Trophoblast cell (in vitro differentiated cells and primary cell): Measurements from ENCODE around the gene SREBF1.
A peak's percentile ranks its signal among the peaks of the same experiment; 100 is the strongest.

Experiments
- DNase-seq, 2 donors: peaks; one replicate each; pipeline ENCODE4 v3.0.0-alpha.2; 2016
- H2AFZ ChIP-seq: 2 replicates; pipeline ENCODE4 v1.6.1; 2013; ENCODE audit warnings: low read length, moderate library complexity, mild to moderate bottlenecking; ENCODE audit not compliant: insufficient read depth, poor library complexity
- H2AK5ac ChIP-seq: 2 replicates; pipeline ENCODE4 v1.6.1; 2013; ENCODE audit warnings: mild to moderate bottlenecking, low read length
- H2BK120ac ChIP-seq: 2 replicates; pipeline ENCODE4 v1.6.1; 2013; ENCODE audit warnings: low read length, mild to moderate bottlenecking, moderate library complexity; ENCODE audit not compliant: insufficient read depth, poor library complexity
- H2BK12ac ChIP-seq: 2 replicates; pipeline ENCODE4 v1.6.1; 2013; ENCODE audit warnings: mild to moderate bottlenecking, low read length, moderate library complexity
- H2BK5ac ChIP-seq: 2 replicates; pipeline ENCODE4 v1.6.1; 2013; ENCODE audit warnings: low read length, low read depth, moderate library complexity, mild to moderate bottlenecking; ENCODE audit not compliant: poor library complexity
- H3K14ac ChIP-seq: 2 replicates; pipeline ENCODE4 v1.6.1; 2013; ENCODE audit warnings: mild to moderate bottlenecking, low read length
- H3K18ac ChIP-seq: 2 replicates; pipeline ENCODE4 v1.6.1; 2013; ENCODE audit warnings: mild to moderate bottlenecking, low read length
- H3K23ac ChIP-seq: 2 replicates; pipeline ENCODE4 v1.6.1; 2013; ENCODE audit warnings: low read length
- H3K27ac ChIP-seq: 2 replicates; pipeline ENCODE4 v1.5.1; 2013; ENCODE audit warnings: low read depth, mild to moderate bottlenecking, inconsistent platforms, low read length, moderate library complexity
- H3K27me3 ChIP-seq: 2 replicates; pipeline ENCODE4 v1.6.1; 2013; ENCODE audit warnings: inconsistent platforms, mild to moderate bottlenecking, low read length, moderate library complexity; ENCODE audit not compliant: insufficient read depth
- H3K36me3 ChIP-seq, 2 experiments: 1 replicate in 1 of 2; 2 replicates in 1 of 2; pipeline ENCODE4 v1.6.1; 2013; ENCODE audit warnings: low read length in 2 of 2, mild to moderate bottlenecking in 2 of 2, moderate library complexity in 1 of 2; ENCODE audit not compliant: insufficient read depth in 2 of 2, control insufficient read depth in 1 of 2
- H3K4ac ChIP-seq: 2 replicates; pipeline ENCODE4 v1.6.1; 2013; ENCODE audit warnings: low read depth, mild to moderate bottlenecking, low read length, moderate library complexity
- H3K4me1 ChIP-seq, 2 experiments: 1 replicate in 1 of 2; 2 replicates in 1 of 2; pipeline ENCODE4 v1.6.1; 2013; ENCODE audit warnings: low read length in 2 of 2, mild to moderate bottlenecking in 2 of 2, moderate library complexity in 1 of 2; ENCODE audit not compliant: insufficient read depth in 2 of 2, control insufficient read depth in 1 of 2
- H3K4me2 ChIP-seq: 2 replicates; pipeline ENCODE4 v1.6.1; 2013; ENCODE audit warnings: inconsistent platforms, mild to moderate bottlenecking, low read length, moderate library complexity
- H3K4me3 ChIP-seq: 2 replicates; pipeline ENCODE4 v1.5.1; 2013; ENCODE audit warnings: mild to moderate bottlenecking, low read depth, low read length, inconsistent platforms
- H3K79me1 ChIP-seq: one replicate; pipeline ENCODE4 v1.6.1; 2013; ENCODE audit warnings: low read length
- H3K79me2 ChIP-seq: 2 replicates; pipeline ENCODE4 v1.6.1; 2013; ENCODE audit warnings: low read length, mild to moderate bottlenecking; ENCODE audit not compliant: control insufficient read depth, insufficient read depth, poor library complexity
- H3K9ac ChIP-seq: 2 replicates; pipeline ENCODE4 v1.6.1; 2013; ENCODE audit warnings: mild to moderate bottlenecking, low read length
- H3K9me3 ChIP-seq: 2 replicates; pipeline ENCODE4 v1.6.1; 2013; ENCODE audit warnings: low read depth, mild to moderate bottlenecking, control low read depth, inconsistent platforms, low read length; ENCODE audit not compliant: insufficient read depth
- H4K12ac ChIP-seq: 2 replicates; pipeline ENCODE4 v1.6.1; 2013; ENCODE audit warnings: low read depth, mild to moderate bottlenecking, low read length, moderate library complexity
- H4K8ac ChIP-seq: 2 replicates; pipeline ENCODE4 v1.6.1; 2013; ENCODE audit warnings: low read depth, mild to moderate bottlenecking, low read length, moderate library complexity
- H4K91ac ChIP-seq: one replicate; pipeline ENCODE4 v1.6.1; 2013; ENCODE audit warnings: low read depth, mild to moderate bottlenecking, low read length, moderate library complexity
- WGBS: extraction: QIAGEN DNeasy Blood & Tissue Kit; methylation state at CpG from one replicate; pipeline ENCODE4 v1.1.7; 2013; ENCODE audit warnings: missing lambda C conversion rate; ENCODE audit not compliant: insufficient read length, insufficient coverage; ENCODE audit errors: extremely low coverage; 5-methylcytosine and 5-hydroxymethylcytosine counted together

The SREBF1 gene

GRCh38 chr17:17845046-17845775, 8.4 kb upstream of the SREBF1 start:
- Histone ChIP-seq H3K4me3 (no peak overlapping the region), H2AK5ac (no peak overlapping the region), H3K14ac (no peak overlapping the region), H4K8ac (no peak overlapping the region), H3K79me1 (peaks cover 19% of the 10 kb centered on the region), H3K18ac (no peak overlapping the region), H4K91ac (no peak overlapping the region), H2AFZ (no peak overlapping the region), H3K79me2 (peaks cover 5% of the 10 kb centered on the region), H3K4me2 (no peak overlapping the region), H3K23ac (no peak overlapping the region), H2BK12ac (no peak overlapping the region), H2BK120ac (no peak overlapping the region), H3K9me3 (no peaks in the 10 kb centered on the region), H3K9ac (no peak overlapping the region), H2BK5ac (no peak overlapping the region), H3K27ac (no peak overlapping the region), H3K27me3 (no peaks in the 10 kb centered on the region), H4K12ac (no peak overlapping the region), H3K4me1 (peaks cover 17 to 23% of the 10 kb centered on the region in 2 experiments), H3K4ac (no peak overlapping the region), H3K36me3 (peaks cover 17 to 18% of the 10 kb centered on the region in 2 experiments)
- DNase-seq = no peak
- WGBS = no CpG with 5 or more reads among the region's 13 CpGs

- Histone ChIP-seq H3K4me2 (no peak overlapping the region), H3K18ac (no peak overlapping the region), H2BK5ac (no peak overlapping the region), H2BK120ac (no peak overlapping the region), H3K79me1 (peaks cover 25% of the 10 kb centered on the region), H2AFZ (no peak overlapping the region), H4K91ac (no peak overlapping the region), H3K36me3 (peaks cover 16 to 17% of the 10 kb centered on the region in 2 experiments), H3K4me1 (peaks cover 21 to 27% of the 10 kb centered on the region in 2 experiments), H3K9me3 (no peaks in the 10 kb centered on the region), H2BK12ac (no peak overlapping the region), H3K27ac (no peak overlapping the region), H3K23ac (no peak overlapping the region), H3K9ac (no peak overlapping the region), H4K12ac (no peak overlapping the region), H3K4ac (no peak overlapping the region), H3K27me3 (no peaks in the 10 kb centered on the region), H3K4me3 (no peak overlapping the region), H4K8ac (no peak overlapping the region), H3K14ac (no peak overlapping the region), H3K79me2 (peaks cover 6% of the 10 kb centered on the region), H2AK5ac (no peak overlapping the region)
- no peak for DNase-seq
- no CpG with 5 or more reads among the region's 6 CpGs for WGBS
Measured at GRCh38 chr17:17844500-17844899, 7.7 kb upstream of the SREBF1 start.

- WGBS = no CpG with 5 or more reads among the region's 7 CpGs
- no peaks in the 10 kb centered on the region for H3K9me3 ChIP-seq
- peak overlapping the region; percentile 42 for H3K4me3 ChIP-seq
- peaks cover 6% of the 10 kb centered on the region for H3K79me2 ChIP-seq
- H3K27ac ChIP-seq = no peak overlapping the region
- no peaks in the 10 kb centered on the region for H3K27me3 ChIP-seq
- no peak overlapping the region for H2BK12ac ChIP-seq
- no peak overlapping the region for H2AK5ac ChIP-seq
- H3K14ac ChIP-seq = no peak overlapping the region
- no peak overlapping the region for H2BK5ac ChIP-seq
- peaks cover 28% of the 10 kb centered on the region for H3K79me1 ChIP-seq
- no peak for DNase-seq
- H3K23ac ChIP-seq = no peak overlapping the region
- no peak overlapping the region for H3K4ac ChIP-seq
- no peak overlapping the region for H2BK120ac ChIP-seq
- no peak overlapping the region for H4K8ac ChIP-seq
- peaks cover 25 to 27% of the 10 kb centered on the region in 2 experiments for H3K4me1 ChIP-seq
- H4K12ac ChIP-seq = no peak overlapping the region
- no peak overlapping the region for H3K4me2 ChIP-seq
- no peak overlapping the region for H2AFZ ChIP-seq
- H4K91ac ChIP-seq = no peak overlapping the region
- no peak overlapping the region for H3K9ac ChIP-seq
- H3K18ac ChIP-seq = no peak overlapping the region
- H3K36me3 ChIP-seq = peaks cover 15 to 17% of the 10 kb centered on the region in 2 experiments
Measured at GRCh38 chr17:17844079-17844478, 7.3 kb upstream of the SREBF1 start.

GRCh38 chr17:17843096-17843495, 6.3 kb upstream of the SREBF1 start:
- H3K18ac ChIP-seq = no peak overlapping the region
- no peak overlapping the region for H2AFZ ChIP-seq
- peaks cover 32% of the 10 kb centered on the region for H3K79me1 ChIP-seq
- H3K36me3 ChIP-seq = peaks cover 13 to 15% of the 10 kb centered on the region in 2 experiments
- no peak overlapping the region for H2AK5ac ChIP-seq
- no peak overlapping the region for H3K4me2 ChIP-seq
- H3K4me3 ChIP-seq = no peak overlapping the region
- H3K27ac ChIP-seq = no peak overlapping the region
- H3K9ac ChIP-seq = no peak overlapping the region
- H2BK12ac ChIP-seq = no peak overlapping the region
- WGBS = no CpG with 5 or more reads among the region's 4 CpGs
- no peak overlapping the region for H2BK120ac ChIP-seq
- H3K4ac ChIP-seq = no peak overlapping the region
- DNase-seq = no peak
- no peaks in the 10 kb centered on the region for H3K27me3 ChIP-seq
- H3K79me2 ChIP-seq = peaks cover 6% of the 10 kb centered on the region
- H3K4me1 ChIP-seq = peaks cover 29 to 34% of the 10 kb centered on the region in 2 experiments
- no peaks in the 10 kb centered on the region for H3K9me3 ChIP-seq
- no peak overlapping the region for H2BK5ac ChIP-seq
- H4K8ac ChIP-seq = no peak overlapping the region
- no peak overlapping the region for H3K23ac ChIP-seq
- H3K14ac ChIP-seq = no peak overlapping the region
- no peak overlapping the region for H4K12ac ChIP-seq
- no peak overlapping the region for H4K91ac ChIP-seq
